IMR-90 (cell line): ENCODE results near the gene UNC93B1. TPM values are rescaled to one million over a fixed set of nuclear protein-coding genes. Genes with fewer than 3 reads are reported as not detected.
"Not testable (repeated sequence)": the region's sequence is repeated elsewhere in the genome, so short reads cannot be mapped to it uniquely, and the experiment has no call there.

Experiments used
- ATAC-seq: fragments of 200-7000 bp; cut with Tn5 transposase; 2 replicates; pipeline ENCODE4 v1.9.1; 2020; ENCODE audit warnings: low read depth, mild to moderate bottlenecking, moderate library complexity
- BruUV-seq: library from RNA; stranded (reverse); fragments of 400-500 nt; replicated peaks from 2 replicates; lab custom pipeline; 2021; lab: Mats Ljungman, UMichigan
- CTCF ChIA-PET: fragments of 300-600 bp; formaldehyde crosslinking; extraction: SDS; loops from one replicate; lab custom pipeline; 2021; ENCODE audit warnings: antibody characterized with exemption; lab: Yijun Ruan, JAX
- POLR2A ChIA-PET: fragments of 300-600 bp; sonication (Branson Sonifier 250); formaldehyde crosslinking; loops from one replicate; lab custom pipeline; 2022; ENCODE audit warnings: antibody characterized with exemption; ENCODE audit not compliant: unreplicated experiment; lab: Charles Lee
- DNase-seq: peaks from one replicate; pipeline ENCODE4 v3.0.0; 2013
- H2AFZ ChIP-seq: replicated peaks from 2 replicates; pipeline ENCODE3; 2013; ENCODE audit warnings: low read length, mild to moderate bottlenecking; ENCODE audit not compliant: poor library complexity
- H2AK5ac ChIP-seq: 2 replicates; pipeline ENCODE4 v1.6.1; 2013; ENCODE audit warnings: low read depth, low read length, inconsistent platforms
- H2AK9ac ChIP-seq: replicated peaks from 2 replicates; pipeline ENCODE3; 2013; ENCODE audit warnings: mild to moderate bottlenecking, low read depth, low read length, moderate library complexity; ENCODE audit not compliant: poor library complexity
- H2BK120ac ChIP-seq: 2 replicates; pipeline ENCODE4 v1.6.1; 2013; ENCODE audit warnings: low read depth, low read length, inconsistent platforms
- H2BK15ac ChIP-seq: 3 replicates; pipeline ENCODE4 v1.6.1; 2013; ENCODE audit warnings: low read depth, low read length, inconsistent platforms
- H2BK20ac ChIP-seq: 2 replicates; pipeline ENCODE4 v1.6.1; 2013; ENCODE audit warnings: low read depth, mild to moderate bottlenecking, inconsistent platforms, low read length, moderate library complexity
- H2BK5ac ChIP-seq: 2 replicates; pipeline ENCODE4 v1.6.1; 2013; ENCODE audit warnings: mild to moderate bottlenecking, low read depth, low read length, inconsistent platforms; ENCODE audit not compliant: poor library complexity, severe bottlenecking
- H3K14ac ChIP-seq: replicated peaks from 2 replicates; pipeline ENCODE4 v1.6.1; 2013; ENCODE audit warnings: low read depth, low read length, inconsistent platforms
- H3K18ac ChIP-seq: 2 replicates; pipeline ENCODE4 v1.6.1; 2013; ENCODE audit warnings: low read depth, low read length, control low read depth
- H3K23ac ChIP-seq: 2 replicates; pipeline ENCODE4 v1.6.1; 2013; ENCODE audit warnings: low read depth, low read length, inconsistent platforms
- H3K27ac ChIP-seq: 2 replicates; pipeline ENCODE4 v1.5.1; 2013; ENCODE audit warnings: mild to moderate bottlenecking, control low read depth, low read length; ENCODE audit not compliant: insufficient read depth
- H3K27me3 ChIP-seq: 2 replicates; pipeline ENCODE4 v1.6.1; 2013; ENCODE audit warnings: low read length; ENCODE audit not compliant: control insufficient read depth, insufficient read depth
- H3K36me3 ChIP-seq: 2 replicates; pipeline ENCODE4 v1.6.1; 2013; ENCODE audit warnings: low read length, mixed read lengths; ENCODE audit not compliant: control insufficient read depth, insufficient read depth
- H3K4ac ChIP-seq: 2 replicates; pipeline ENCODE4 v1.6.1; 2013; ENCODE audit warnings: low read depth, low read length, inconsistent platforms
- H3K4me1 ChIP-seq: 2 replicates; pipeline ENCODE4 v1.6.1; 2013; ENCODE audit warnings: low read length, mixed read lengths; ENCODE audit not compliant: control insufficient read depth, insufficient read depth
- H3K4me2 ChIP-seq: 2 replicates; pipeline ENCODE4 v1.6.1; 2013; ENCODE audit warnings: low read depth, mild to moderate bottlenecking, control low read depth, low read length, moderate library complexity
- H3K4me3 ChIP-seq: 2 replicates; pipeline ENCODE4 v1.5.1; 2013; ENCODE audit warnings: low read depth, mild to moderate bottlenecking, control low read depth, low read length, moderate library complexity; ENCODE audit not compliant: insufficient read depth
- H3K56ac ChIP-seq: 2 replicates; pipeline ENCODE4 v1.6.1; 2013; ENCODE audit warnings: low read length, inconsistent platforms; ENCODE audit not compliant: insufficient read depth; ENCODE audit errors: extremely low read depth
- H3K79me1 ChIP-seq, 2 experiments: 2 replicates each; pipeline ENCODE4 v1.6.1; 2013; ENCODE audit warnings: low read length in 2 of 2, inconsistent platforms in 1 of 2, low read depth in 1 of 2
- H3K9ac ChIP-seq: 2 replicates; pipeline ENCODE4 v1.6.1; 2013; ENCODE audit warnings: low read depth, low read length, control low read depth
- H3K9me1 ChIP-seq: 2 replicates; pipeline ENCODE4 v1.6.1; 2013; ENCODE audit warnings: low read length, inconsistent platforms; ENCODE audit not compliant: insufficient read depth
- H3K9me3 ChIP-seq: 2 replicates; pipeline ENCODE4 v1.6.1; 2013; ENCODE audit warnings: low read length; ENCODE audit not compliant: control insufficient read depth, insufficient read depth
- H4K20me1 ChIP-seq: 2 replicates; pipeline ENCODE4 v1.6.1; 2013; ENCODE audit warnings: low read length, inconsistent platforms; ENCODE audit not compliant: insufficient read depth
- H4K5ac ChIP-seq: 2 replicates; pipeline ENCODE4 v1.6.1; 2013; ENCODE audit warnings: mild to moderate bottlenecking, low read depth, low read length, control low read depth
- H4K8ac ChIP-seq, 2 experiments: 2 replicates each; pipeline ENCODE4 v1.6.1; 2013; ENCODE audit warnings: low read depth in 2 of 2, low read length in 2 of 2, control low read depth in 1 of 2, inconsistent platforms in 1 of 2
- H4K91ac ChIP-seq: 2 replicates; pipeline ENCODE4 v1.6.1; 2013; ENCODE audit warnings: low read depth, low read length, inconsistent platforms; ENCODE audit not compliant: insufficient read depth
- WGBS, 2 experiments: methylation state at CpG; one replicate each; pipeline versions ENCODE4 v1.1.5 to v1.1.7; 2013; ENCODE audit warnings: missing lambda C conversion rate in 2 of 2; ENCODE audit not compliant: insufficient read length in 1 of 2; ENCODE audit errors: extremely low coverage in 2 of 2; 5-methylcytosine and 5-hydroxymethylcytosine counted together
- dilution Hi-C: fragments of 300-500 bp; cut with HindIII; formaldehyde crosslinking; loops from one replicate; pipeline ENCODE4 v1.14.3; 2018; ENCODE audit warnings: low sequenced_read_pairs; ENCODE audit not compliant: unreplicated experiment
- in situ Hi-C: fragments of 300-500 bp; cut with MboI; formaldehyde crosslinking; loops from 3 replicates; pipeline ENCODE4 v1.14.3; 2019; ENCODE audit warnings: low sequenced_read_pairs, inconsistent platforms, mixed read lengths
- intact Hi-C: fragments of 100-400 bp; cut with micrococcal nuclease; formaldehyde crosslinking; loops from 2 replicates; pipeline ENCODE4 v1.10.0; 2022
- microRNA-seq, 2 experiments: library from miRNA; stranded (forward) in 1 of 2; unstranded in 1 of 2; fragments of 10-50 nt in 1 of 2; fragments of <30 nt in 1 of 2; gene quantifications in 1 of 2; microRNA quantifications in 1 of 2; one replicate each; pipeline versions ENCODE3 to v1.1.0; 2013 to 2020; ENCODE audit not compliant: insufficient read depth in 1 of 2, insufficient read length in 1 of 2, unreplicated experiment in 1 of 2
- polyA plus RNA-seq, 3 experiments: library from polyadenylated mRNA; depleted of rRNA; stranded (reverse); fragments of >200 nt; gene quantifications; 2 replicates each; pipeline ENCODE4 v1.2.3, GENCODE V29; 2012; ENCODE audit warnings: low replicate concordance in 1 of 3
- small RNA-seq, 5 experiments: library from RNA; depleted of rRNA; stranded (forward); fragments of <200 nt; gene quantifications; one replicate each; pipeline ENCODE3, GENCODE V24; 2012
- total RNA-seq: library from RNA; depleted of rRNA; stranded (reverse); fragments of >200 nt; gene quantifications from 2 replicates; pipeline ENCODE4 v1.2.3, GENCODE V29; 2012; rRNA removed

UNC93B1 gene
- total and polyA plus RNA-seq, 2 of the 4 experiments (the other 2 are of a cell fraction) = 10.9 to 19.2 TPM

GRCh38 chr11:67943406-67943805 lies 60.5 kb downstream of the UNC93B1 start:
- H3K4me1 ChIP-seq, H2AK9ac ChIP-seq, intact Hi-C loops, H2BK20ac ChIP-seq, H2AK5ac ChIP-seq, H3K4me2 ChIP-seq, H3K9ac ChIP-seq, H3K4me3 ChIP-seq, H2BK15ac ChIP-seq, BruUV-seq, H4K20me1 ChIP-seq, H4K5ac ChIP-seq, H3K27me3 ChIP-seq, H3K9me1 ChIP-seq, H4K91ac ChIP-seq, H3K18ac ChIP-seq, H3K4ac ChIP-seq, H4K8ac ChIP-seq, H3K36me3 ChIP-seq, CTCF ChIA-PET, H3K56ac ChIP-seq, H3K27ac ChIP-seq, POLR2A ChIA-PET, H2BK5ac ChIP-seq, in situ Hi-C loops, H3K14ac ChIP-seq, H2AFZ ChIP-seq, DNase-seq, H2BK120ac ChIP-seq, ATAC-seq, dilution Hi-C loops, H3K23ac ChIP-seq, H3K9me3 ChIP-seq, H3K79me1 ChIP-seq: not testable (repeated sequence)
- WGBS, 2 experiments = no CpG with 5 or more reads among the region's 5 CpGs

Small RNAs within 50 kb of the gene (microRNA-seq; reads per million reads assigned to microRNA genes)
- gene MIR4691 (ENCODE audit: unreplicated experiment) (not detected), gene MIR6753 (ENCODE audit: insufficient read depth in 1 of 2, insufficient read length in 1 of 2, unreplicated experiment in 1 of 2) (0 to 3.1 reads per million in 2 experiments), gene MIR7113 (ENCODE audit: unreplicated experiment) (1.1 reads per million)

Small RNAs within 50 kb of the gene (small RNA-seq; reads per million reads assigned to genes)
- 0 reads per million in 5 experiments for gene MIR6753

Other genes starting within 250 kb of the UNC93B1 start
- gene ALDH3B1, start 6.2 kb upstream of the UNC93B1 start, total RNA-seq = 11.8 and 11.9 TPM in 2 replicates
- gene ALDH3B1, start 6.2 kb upstream of the UNC93B1 start, polyA plus RNA-seq (2012; rRNA removed) = 22.8 and 28.5 TPM in 2 replicates
- gene NDUFS8, start 26.6 kb upstream of the UNC93B1 start, total RNA-seq = 80.0 and 85.9 TPM in 2 replicates
- gene NDUFS8, start 26.6 kb upstream of the UNC93B1 start, polyA plus RNA-seq (2012; rRNA removed) = 131 and 165 TPM in 2 replicates
- gene TCIRG1, start 34.9 kb upstream of the UNC93B1 start, total RNA-seq = 25.3 and 30.8 TPM in 2 replicates
- gene TCIRG1, start 34.9 kb upstream of the UNC93B1 start, polyA plus RNA-seq (2012; rRNA removed) = 117 and 148 TPM in 2 replicates
- gene CHKA, start 117.3 kb upstream of the UNC93B1 start, total RNA-seq = 4.5 and 6.7 TPM in 2 replicates
- 6.9 and 8.4 TPM in 2 replicates for gene CHKA, start 117.3 kb upstream of the UNC93B1 start, polyA plus RNA-seq (2012; rRNA removed)
- gene KMT5B, start 209.2 kb upstream of the UNC93B1 start, total RNA-seq = 13.4 and 26.1 TPM in 2 replicates
- gene KMT5B, start 209.2 kb upstream of the UNC93B1 start, polyA plus RNA-seq (2012; rRNA removed) = 9.6 and 11.2 TPM in 2 replicates